HG02884 (cell line): ENCODE data around the gene CHRNA4.
"Not testable (repeated sequence)": the region's sequence is repeated elsewhere in the genome, so short reads cannot be mapped to it uniquely, and the experiment has no call there.

Experiments
- ATAC-seq: cut with Tn5 transposase; IDR thresholded peaks from one replicate; pipeline ENCODE4 v1.9.1; 2021; ENCODE audit warnings: mild to moderate bottlenecking, moderate library complexity; ENCODE audit not compliant: unreplicated experiment

The CHRNA4 gene

GRCh38 chr20:63398744-63399514 lies 37.8 kb upstream of the CHRNA4 start:
- ATAC-seq, result no peak

- ATAC-seq, result no peak
Measured at GRCh38 chr20:63397946-63398450, 36.8 kb upstream of the CHRNA4 start.

GRCh38 chr20:63397155-63397843 lies 36.1 kb upstream of the CHRNA4 start:
- ATAC-seq, result no peak

- ATAC-seq, result no peak
Measured at GRCh38 chr20:63396300-63396699, 35.2 kb upstream of the CHRNA4 start.

GRCh38 chr20:63395723-63396122 lies 34.6 kb upstream of the CHRNA4 start:
- no peak for ATAC-seq

GRCh38 chr20:63394920-63395455 lies 33.8 kb upstream of the CHRNA4 start:
- no peak for ATAC-seq

GRCh38 chr20:63394069-63394919 lies 33.1 kb upstream of the CHRNA4 start:
- ATAC-seq, result no peak

GRCh38 chr20:63393566-63393965 lies 32.4 kb upstream of the CHRNA4 start:
- ATAC-seq, result no peak

- no peak for ATAC-seq
Measured at GRCh38 chr20:63392465-63393365, 31.6 kb upstream of the CHRNA4 start.

- ATAC-seq, result no peak
Measured at GRCh38 chr20:63387917-63388316, 26.8 kb upstream of the CHRNA4 start.

GRCh38 chr20:63387393-63387792 lies 26.2 kb upstream of the CHRNA4 start:
- no peak for ATAC-seq

- no peak for ATAC-seq
Measured at GRCh38 chr20:63386491-63386890, 25.3 kb upstream of the CHRNA4 start.

GRCh38 chr20:63385819-63386218 lies 24.7 kb upstream of the CHRNA4 start:
- no peak for ATAC-seq

- no peak for ATAC-seq
Measured at GRCh38 chr20:63384336-63384735, 23.2 kb upstream of the CHRNA4 start.

GRCh38 chr20:63383556-63383955 lies 22.4 kb upstream of the CHRNA4 start:
- no peak for ATAC-seq

- ATAC-seq, result no peak
Measured at GRCh38 chr20:63382551-63383300, 21.6 kb upstream of the CHRNA4 start.

GRCh38 chr20:63381781-63382431 lies 20.8 kb upstream of the CHRNA4 start:
- no peak for ATAC-seq

GRCh38 chr20:63380346-63380870 lies 19.3 kb upstream of the CHRNA4 start:
- no peak for ATAC-seq

GRCh38 chr20:63379872-63380271 lies 18.7 kb upstream of the CHRNA4 start:
- not testable (repeated sequence) for ATAC-seq
